Stimulated activated CD8-positive, alpha-beta memory T cell treated with anti-CD3 and anti-CD28 coated beads, Interleukin-12 subunit alpha, Interleukin-12 subunit beta, amount 100 ng/mL, for 4 hours (primary cell): ENCODE results near the gene PPP2R2C.

Experiments used
- DNase-seq: peaks from one replicate; pipeline ENCODE4 v3.0.0-alpha.2; 2020; ENCODE audit warnings: low read depth

The PPP2R2C gene

DNA sequence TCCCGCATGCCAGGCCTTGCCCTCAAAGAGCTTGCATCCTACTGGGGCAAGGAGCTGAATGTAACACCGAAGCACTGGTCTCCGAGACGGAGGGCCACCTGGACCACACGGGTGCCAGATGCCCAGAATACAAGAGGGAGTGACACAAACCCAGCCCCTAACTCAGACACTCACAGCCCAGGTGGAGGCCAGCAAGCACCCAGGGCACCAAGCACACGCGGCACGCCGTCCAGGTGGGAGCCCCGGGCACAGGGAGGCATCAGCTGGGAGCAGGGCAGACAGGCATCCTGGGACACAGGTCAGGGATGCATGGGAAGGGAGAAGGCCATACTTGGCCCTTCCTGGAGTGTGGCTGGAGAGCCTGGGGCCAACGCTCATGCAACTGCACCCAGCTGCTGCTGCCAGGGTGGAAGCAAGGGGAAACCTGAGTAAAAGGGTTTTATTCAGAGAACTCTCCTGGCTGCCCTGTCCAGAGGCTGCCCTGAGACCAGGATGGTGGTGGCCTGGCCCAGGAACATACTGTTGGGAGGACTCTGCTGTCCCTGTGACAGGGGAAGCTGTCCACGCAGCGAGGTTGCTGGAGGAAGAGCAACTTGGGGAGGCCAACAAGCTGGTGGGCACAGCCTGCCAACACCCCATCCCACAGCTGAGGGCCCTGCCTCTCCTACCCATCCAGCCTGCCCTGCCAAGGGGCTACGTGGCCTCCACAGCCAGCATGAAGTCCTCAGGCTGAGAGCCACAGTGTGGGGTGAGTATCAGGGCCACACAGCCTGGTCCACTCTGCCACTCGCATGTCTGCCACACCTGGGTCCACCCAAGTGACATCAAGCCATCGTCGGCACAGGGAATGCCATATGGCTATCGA is 22.2 kb upstream of the PPP2R2C start:
- DNase-seq = no peak

DNA sequence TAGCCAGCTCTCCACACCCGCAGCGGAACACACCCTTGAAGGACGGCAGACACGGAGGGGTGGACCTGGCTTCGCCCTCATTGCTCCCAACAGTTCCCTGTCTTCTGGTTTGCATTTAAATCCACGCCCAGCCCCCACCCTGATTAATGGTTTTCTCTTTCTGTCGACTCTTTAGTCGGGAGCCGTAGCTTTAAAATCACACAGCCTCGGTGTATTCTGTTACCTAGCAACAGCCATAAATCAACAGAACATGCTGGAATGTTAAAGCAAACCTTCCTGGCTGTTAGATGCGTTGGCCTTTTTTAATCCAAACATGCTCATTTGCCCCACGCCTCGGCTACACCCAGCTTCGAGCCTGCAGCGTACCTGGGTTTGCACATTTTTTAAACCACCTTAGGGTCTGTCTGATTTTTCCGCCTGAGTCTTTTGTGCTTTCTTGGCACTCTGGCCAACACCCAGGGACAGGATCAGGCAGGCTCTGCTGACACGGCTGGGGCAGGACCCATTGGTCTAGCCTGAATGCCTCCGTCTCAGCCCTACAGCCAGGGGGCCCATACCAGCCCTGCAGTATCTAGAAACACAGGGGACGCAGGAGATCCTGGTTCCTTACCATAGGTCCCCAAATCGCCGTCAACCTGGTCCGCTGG is 21.4 kb upstream of the PPP2R2C start:
- no peak for DNase-seq

DNA sequence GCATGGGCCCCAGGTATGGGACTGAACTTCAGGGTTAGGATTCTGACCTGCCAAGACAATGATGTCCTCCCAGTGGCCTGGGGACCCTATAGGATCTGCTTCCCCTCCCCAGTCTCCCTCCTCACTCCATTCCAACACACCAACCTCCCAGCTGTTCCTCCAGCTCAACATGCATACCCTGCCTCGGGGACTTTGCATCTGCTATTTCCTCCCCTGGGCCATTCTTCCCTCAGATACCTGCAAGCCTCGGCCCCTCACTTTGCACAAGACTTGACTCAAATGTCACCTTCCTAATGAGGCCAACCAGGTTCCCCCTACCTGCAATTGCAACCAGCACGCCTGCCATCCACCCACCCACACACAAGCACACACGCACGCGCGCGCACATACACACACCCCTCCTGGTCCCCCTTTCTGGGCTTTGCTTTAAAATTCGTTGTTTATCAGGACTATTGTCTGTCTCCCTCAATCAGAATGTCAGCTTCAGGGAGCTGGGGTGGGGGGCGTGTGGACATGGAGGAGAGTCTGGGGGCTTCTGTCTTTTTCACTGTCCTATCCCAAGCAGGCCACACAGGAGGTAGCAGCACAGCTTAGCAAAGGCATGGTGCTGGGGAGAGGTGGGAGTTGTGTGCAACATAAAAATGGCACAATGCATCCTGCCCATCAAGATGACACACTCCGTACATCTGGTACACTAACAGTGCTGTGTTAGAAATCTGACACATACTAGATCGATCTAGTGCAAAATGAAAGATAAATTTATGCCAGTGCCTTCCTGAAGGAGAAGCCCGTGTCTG is 20.6 kb upstream of the PPP2R2C start:
- no peak for DNase-seq

DNA sequence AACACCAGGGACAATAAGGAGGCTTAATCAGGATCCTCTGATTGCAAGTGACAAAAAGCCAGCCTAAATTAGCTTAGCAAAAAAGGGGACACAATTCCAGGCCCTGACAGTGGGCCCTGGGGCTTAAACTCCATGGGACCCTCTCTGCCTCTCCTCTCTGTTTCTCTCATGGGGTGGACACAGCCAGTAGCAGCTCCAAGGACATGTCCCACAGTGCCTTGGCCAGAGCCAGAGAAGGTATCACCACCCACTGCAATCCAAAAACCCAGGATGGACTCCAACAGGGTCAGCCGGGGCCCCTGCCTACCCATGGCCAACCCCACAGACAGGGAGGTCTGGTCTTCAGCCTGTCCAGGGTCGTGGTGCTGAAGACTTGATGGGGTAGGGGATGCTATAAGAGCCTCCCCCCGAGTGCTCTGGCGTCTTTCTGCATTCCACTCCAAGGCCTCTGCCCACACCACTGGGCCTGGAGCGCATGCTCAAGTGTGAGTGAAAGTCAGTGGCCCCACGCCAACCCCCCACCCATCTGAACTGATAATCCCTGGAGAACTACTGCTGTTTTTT is 19.7 kb upstream of the PPP2R2C start:
- no peak for DNase-seq

DNA sequence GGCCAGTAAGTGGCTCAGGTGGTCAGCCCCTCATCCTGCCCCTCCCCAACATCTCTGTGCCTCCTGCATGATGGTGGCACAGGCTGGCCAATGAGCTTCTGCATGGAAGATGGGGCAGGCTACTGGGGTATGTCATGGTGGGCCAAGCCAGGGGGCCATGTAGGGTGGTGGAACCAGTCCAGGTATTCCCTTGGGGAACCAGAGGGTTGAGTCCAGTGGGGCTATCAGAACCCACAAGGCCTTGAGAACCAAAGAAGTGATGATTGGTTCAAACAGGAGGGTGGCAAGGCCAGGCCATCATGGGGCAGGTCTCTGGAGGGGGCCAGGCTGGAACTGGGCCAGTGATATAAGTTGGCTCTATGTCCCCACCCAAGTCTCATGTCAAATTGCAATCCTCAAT is 18.8 kb upstream of the PPP2R2C start:
- no peak for DNase-seq

DNA sequence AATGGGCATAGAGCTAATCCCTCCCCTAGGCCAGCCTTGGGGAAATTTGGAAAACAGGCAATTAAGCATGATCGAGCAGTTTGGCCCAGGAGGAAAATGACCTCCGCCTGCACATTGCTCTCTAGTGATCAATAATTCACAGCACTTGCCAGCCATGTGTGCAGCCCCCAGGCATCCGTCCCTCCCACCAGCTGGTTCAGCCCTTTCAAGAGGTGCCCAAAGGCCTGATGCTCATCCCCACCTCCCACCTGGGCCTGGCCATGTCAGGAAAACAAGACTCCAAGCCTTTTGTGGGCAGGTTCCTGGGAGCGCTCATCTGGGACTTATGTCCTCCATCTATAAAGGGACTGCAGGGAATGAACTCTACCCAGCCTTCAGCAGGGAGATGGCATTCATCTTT is 17.5 kb upstream of the PPP2R2C start:
- DNase-seq = no peak

DNA sequence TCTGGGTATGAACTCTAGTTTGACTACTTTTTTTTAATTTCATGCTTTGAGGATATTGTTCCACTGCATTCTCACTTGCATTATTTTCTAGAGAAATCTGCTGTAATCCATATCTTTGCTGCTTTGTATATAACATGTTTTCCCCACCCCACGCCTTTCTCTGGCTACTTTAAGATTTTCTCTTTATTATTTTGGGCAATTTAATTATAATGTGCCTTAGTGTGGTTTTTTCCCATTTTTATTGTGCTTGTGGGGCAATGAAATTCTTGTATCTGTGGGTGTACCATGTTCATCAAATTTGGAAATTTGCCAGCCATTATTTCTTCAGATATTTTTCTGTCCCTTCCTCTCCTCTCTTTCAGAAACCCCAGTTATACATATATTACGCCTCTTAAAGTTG is 15.1 kb upstream of the PPP2R2C start:
- DNase-seq = no peak

DNA sequence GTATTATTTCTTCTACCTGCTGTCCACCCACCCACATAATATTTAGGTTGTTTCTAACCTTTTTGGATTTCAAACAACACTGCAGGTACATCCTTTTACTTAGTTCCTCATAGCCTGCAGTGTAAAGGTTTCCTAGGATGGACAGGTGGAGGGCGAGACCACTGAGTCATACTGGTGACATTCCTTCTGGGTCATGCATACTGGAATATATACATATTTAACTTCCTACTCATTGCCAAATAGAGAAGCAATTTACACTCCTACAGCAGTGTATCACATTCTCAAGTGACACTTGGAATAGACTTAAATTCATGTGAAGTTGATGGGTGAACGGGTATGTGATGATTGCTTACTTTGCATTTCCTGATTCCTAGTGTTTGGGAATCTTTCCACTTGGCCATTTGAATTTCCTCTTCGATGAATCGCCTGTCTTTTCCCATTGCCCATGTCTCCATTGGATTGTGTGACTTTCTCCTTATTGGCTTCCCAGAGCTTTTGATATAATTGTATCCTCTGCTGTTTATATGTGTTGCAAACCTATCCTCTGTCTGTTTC is 8.2 kb upstream of the PPP2R2C start:
- DNase-seq = no peak

DNA sequence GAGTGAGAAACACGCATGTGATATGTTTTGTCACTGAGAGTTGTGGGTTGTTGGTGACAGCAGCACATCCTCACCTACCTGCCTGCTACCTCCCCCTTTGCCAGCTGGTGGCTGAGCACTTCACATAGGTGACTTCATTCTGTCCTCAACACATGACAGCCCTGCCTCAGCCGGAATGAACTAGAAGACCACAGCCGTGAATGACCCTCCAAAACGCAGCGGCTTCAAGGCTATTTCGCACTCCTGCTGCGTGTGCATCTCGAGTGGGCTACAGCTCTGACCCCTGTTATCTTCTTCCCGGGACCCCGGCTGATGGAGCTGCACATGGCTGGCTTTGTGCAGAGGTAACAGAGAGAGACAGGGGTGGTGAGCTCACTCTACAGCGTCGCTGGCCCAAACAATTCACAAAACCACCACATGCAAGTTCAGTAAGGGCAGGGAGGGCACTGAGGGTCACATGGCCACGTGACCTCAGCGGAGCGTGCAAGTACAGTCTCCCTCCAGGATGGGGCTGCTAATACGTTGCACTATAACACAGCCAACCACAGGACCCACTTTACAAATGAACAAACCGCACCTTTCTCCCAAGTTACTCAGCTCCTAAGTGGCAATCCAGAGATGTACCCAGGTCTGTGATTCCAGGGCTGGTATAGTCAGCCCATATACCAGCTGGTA is 6.3 kb upstream of the PPP2R2C start:
- no peak for DNase-seq

DNA sequence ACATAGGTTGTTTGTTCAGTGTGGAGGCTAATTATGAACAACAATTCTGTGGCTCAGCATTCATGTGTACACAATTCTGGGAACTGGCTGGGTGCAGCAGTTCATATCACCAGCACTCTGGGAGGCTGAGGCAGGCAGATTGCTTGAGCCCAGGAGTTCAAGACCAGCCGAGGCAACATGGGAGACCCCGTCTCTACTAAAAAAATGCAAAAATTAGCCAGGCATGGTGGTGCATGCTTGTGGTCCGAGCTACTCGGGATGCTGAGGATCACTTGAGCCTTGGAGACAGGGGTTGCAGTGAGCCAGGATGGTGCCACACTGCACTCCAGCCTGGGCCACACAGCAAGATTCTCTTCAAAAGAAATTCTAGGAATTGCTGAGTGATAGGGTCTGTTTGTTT is 4.5 kb upstream of the PPP2R2C start:
- DNase-seq = no peak

DNA sequence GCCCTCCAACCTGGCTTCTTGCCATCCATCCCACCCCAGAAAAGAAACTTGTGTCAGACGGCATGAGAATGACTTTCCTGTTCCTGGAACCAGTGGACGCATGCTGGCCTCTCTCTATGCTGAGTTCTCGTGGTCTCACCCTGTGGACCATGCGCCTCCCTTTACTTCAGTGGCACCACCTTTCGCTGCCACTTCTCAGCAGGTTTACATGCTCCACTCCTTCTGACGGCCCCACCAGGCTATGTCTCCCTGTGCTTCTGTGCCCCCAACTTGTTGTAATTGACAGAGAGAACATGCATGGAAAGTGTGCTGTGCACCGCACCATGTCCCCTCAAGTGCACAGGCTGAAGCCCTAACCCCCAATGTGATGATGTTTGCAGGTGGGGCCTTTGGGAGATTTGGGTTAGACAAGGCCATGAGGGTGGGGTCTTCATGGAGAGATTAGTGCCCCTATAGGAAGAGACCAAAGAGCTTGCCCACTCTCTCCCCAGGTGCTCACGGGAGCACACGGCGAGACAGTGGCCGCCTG is 3.1 kb upstream of the PPP2R2C start:
- DNase-seq = no peak

DNA sequence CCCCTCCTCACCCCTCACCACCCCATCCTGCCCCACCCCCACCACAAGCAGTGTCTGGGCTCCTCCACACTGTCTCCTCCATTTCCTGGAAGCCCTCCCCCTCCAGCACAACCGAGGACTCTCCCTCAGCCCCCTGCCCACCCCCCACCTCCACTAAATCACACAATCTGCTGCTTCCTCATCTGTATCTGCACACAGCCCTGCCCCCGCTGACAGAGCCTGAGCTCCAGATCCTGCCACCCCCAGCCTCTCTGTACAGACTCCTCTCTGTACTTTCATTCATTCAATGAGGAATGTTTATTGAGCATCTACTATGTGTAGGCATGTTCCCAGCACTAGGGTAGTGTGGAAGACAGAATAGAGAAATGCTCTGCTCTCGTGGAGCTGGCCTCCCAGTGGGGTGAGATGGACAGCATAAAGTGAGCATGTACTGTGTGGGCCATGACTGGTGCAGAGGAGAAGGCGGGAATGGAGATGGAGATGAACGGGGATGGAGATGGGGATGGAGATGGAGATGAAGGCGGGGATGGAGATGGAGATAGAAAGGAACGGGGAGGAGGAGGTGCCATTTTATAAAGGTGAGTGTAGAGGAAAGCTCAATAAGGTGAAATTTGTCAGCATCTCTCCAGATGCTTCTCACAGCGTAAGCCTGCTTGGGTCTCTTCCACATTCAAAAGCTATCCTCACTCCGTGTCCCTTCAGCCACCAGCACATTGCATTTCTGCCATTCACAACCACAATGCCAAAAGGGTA is 2.5 kb upstream of the PPP2R2C start:
- DNase-seq = no peak

DNA sequence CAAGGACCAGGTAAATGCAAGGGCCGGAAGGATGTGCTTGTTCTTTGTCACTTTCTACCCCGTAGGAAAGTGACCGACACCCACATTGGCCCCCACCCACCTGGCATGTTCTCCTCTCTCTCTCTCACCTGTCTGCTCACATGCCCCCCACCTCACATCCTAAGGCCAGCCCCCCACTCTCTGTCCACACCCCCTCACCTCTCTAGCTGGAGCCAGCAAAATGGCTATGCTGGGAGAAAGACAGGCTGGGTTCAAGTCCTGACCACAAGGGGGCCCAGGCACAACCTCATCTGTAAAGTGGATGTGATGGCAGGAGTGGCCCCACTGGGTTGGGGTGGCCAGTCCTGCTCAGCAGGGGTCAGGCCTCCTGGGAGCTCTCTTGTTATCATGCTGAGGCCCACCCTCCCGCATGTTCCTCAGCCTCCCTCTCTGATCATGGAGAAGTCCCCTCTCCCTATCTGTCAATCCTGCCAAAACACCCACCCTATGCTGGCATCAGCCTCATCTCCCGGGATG is 1.7 kb upstream of the PPP2R2C start:
- DNase-seq = no peak

DNA sequence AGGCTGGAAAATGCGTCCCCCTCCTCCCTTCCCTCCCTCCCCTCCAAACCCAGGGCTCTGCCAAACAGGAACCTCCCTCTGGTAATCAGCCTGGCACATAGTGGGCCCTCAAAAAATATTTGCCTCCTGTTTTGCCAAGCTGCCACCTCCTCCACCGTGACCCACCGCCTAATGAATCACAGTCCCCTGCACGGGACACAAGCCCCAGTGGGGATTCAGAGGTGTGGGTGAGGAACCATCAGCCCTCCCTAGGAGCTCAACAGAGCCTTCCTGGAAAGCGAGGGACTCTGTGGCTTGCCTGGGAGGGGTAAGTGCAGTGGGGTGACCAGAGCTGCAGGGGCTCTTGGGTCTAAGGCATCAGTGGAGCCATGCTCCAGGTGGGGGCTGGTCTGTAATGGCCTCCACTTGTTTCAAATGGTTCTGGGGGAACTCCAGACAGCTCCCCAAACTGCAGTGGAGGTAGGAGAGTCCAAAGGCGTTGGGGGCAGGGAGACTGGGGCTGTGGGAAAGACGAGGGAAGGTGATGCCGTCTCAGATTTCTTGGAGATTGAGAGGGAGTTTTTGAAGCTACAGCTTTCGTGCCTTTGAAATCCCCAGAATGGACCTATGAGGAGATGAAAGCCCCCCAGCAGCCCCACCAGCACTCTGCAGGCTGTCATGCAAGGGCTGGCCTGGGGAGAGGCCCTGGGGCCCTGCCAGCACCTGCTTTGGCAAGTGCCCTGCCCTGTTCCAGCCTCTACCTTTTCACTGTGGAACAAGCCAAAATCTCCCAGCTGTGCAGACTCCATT is 1.0 kb upstream of the PPP2R2C start:
- DNase-seq = no peak

DNA sequence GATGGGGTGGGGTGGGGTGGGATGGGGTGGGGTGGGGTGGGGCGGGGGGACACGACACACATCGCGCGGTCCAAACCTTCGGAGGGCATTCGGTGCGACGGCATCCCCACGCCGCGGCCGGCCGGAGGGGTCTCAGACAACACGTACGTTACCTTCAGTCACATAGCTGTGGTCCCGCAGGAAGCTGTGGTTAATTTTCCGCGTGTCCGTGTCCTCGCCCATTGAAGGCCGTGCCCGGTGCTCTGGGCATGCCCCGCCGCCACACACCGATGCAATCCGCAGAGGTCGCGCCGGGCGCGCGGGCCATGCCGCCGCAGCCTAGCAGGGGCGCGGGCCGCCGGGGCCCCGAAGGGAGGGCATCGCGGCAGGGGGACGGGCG is 417 bp downstream of the PPP2R2C start:
- DNase-seq = no peak

DNA sequence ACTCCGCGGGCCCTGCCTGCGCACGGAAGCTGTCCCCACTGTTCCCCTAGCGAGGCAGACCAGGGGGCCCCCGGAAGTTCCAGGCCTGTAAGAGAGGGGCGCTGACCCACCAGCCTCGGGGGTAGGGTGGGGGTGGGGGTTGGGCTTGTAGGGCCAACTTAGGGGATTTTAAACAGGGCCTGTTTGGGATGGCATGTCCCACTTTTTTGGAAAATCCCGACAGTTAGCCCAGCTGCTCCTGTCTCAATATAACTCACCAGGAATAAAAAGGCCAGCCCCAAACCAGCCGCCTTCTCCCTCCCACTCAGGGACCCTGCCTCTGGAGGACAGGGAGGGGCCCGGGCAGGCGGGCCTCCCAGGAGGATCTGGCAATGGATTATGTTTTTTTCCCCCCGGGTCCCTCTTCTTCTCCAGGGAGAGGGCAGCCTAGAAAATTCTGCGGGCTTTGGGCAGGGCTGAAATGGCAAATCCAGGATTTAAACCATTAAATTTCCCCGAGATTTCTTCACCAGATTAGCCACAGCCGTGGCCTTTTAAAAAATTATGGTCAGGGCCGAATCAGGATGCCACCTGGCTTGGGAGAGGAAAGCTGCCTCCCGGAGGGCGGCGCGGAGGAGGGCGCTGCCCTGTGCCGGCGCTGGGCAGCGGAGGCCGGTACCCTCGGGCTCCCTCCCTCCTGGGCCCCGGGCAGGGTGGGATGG is 957 bp downstream of the PPP2R2C start:
- no peak for DNase-seq

DNA sequence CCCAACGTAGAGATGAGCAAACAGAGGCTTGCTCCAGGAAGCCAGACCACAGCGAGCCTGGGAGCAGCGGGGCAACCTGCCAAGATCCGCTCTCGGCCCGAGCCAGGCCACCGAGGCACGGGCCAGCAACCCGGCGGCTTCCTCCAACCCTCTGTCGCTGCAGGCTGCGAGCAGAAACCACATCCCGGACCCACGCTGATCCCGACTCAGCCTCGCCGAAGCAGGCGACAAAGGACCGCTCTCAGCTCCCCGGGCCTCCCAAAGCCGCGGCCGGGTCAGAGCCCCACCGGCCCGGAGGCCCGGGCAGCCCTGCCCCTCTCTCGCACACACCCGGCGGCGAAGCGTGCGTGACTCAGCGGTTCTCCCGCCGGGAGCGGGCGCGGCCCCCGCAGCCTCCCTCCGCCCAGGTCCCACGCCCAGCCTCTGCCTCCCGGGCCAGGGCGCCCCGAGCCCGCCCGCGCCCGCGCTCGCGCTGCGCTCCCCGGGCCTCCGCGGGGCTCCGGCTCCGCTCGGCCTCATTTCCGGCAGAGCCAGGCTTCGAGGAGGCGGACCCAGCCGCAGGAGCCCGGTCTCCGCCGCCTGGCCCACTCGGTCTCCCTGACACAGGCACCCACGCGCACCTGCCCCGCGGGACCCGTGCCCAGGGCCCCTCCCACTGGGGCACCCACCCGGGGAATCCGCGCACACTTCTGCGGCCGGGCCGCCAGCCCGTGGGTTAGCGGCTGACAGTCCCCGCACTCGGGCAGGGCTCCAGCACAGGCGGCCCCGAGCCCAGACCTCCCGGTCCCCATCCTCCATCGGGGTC is 1.7 kb downstream of the PPP2R2C start:
- DNase-seq = no peak

DNA sequence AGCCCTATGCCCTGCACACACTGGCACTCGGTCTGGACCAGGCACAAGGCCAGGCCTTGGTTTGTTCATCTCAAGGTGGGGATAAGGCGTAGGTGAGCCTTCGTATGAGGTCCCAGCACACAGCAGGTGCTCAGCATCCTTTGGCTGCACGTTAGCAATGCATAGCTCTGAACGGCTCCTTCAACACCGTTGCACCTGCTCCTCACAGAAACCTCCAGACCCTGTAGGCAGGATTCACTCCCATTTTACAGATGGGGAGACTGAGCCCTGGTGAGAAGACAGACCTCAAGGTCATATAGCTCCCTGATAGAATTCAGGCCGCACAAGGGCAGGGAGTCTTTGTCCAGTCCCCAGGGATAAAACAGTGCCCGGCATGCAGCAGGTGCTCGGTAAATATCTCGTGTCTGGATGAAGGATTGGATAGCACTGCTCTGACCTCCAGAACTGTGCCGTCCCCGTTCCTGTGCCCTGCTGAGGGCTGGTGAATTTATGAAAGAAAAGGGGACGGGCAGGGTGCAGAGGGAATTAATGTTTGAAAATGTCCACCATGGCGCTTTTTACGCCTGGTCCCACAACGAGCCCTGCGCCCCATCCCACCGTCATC is 2.4 kb downstream of the PPP2R2C start:
- DNase-seq = no peak
